Measurements from ENCODE around the gene CACNB3. TPM values are rescaled to one million over a fixed set of nuclear protein-coding genes. Genes with fewer than 3 reads are reported as not detected.

The CACNB3 gene
- total and polyA plus RNA-seq, 2 of the 8 experiments (the other 6 are each of a cell fraction or from before 2014, with no cell fraction given): 12.5 to 16.0 TPM

GRCh38 chr12:48779869-48780268 is 38.4 kb upstream of the CACNB3 start:
- H4K5ac ChIP-seq (ENCODE audit: insufficient read length, low read depth, low read length): no peak overlapping the region
- H3K56ac ChIP-seq (replicated peaks; ENCODE audit: insufficient read length, low read depth, low read length): no peak overlapping the region
- peaks cover 0 to 5% of the 10 kb centered on the region in 2 experiments for H4K20me1 ChIP-seq (replicated peaks in 1 of 2; ENCODE audit: control insufficient read depth in 1 of 2, insufficient read depth in 2 of 2, low read length in 2 of 2)
- H3K4me1 ChIP-seq (replicated peaks in 1 of 4; ENCODE audit: control insufficient read depth in 3 of 4, insufficient read depth in 4 of 4, low read length in 3 of 4): peaks cover 0 to 14% (median 11%) of the 10 kb centered on the region in 4 experiments; a peak in 6 of 7 replicates
- WGBS, 2 experiments (ENCODE audit: extremely low coverage in 1 of 2, insufficient coverage in 1 of 2, insufficient read length in 1 of 2, insufficient replicate concordance in 2 of 2, low coverage in 1 of 2, low lambda C conversion rate in 2 of 2, missing lambda C conversion rate in 1 of 2): 85% methylated on average over 3 of the region's 3 CpGs; no CpG with 5 or more reads in 1 of the 2 experiments
- no peak overlapping the region for H3K4me2 ChIP-seq (ENCODE audit: insufficient read depth in 1 of 2, low read depth in 2 of 2, low read length in 2 of 2)
- H3K79me2 ChIP-seq (ENCODE audit: control insufficient read depth in 1 of 2, insufficient read depth in 2 of 2, low read length in 2 of 2): no peaks in the 10 kb centered on the region
- H3K18ac ChIP-seq (ENCODE audit: extremely low read depth, low read length): no peak overlapping the region
- no peak overlapping the region for H3K9ac ChIP-seq (replicated peaks in 1 of 4; ENCODE audit: extremely low read depth in 1 of 4, low read depth in 3 of 4, low read length in 3 of 4)
- H2AK5ac ChIP-seq (ENCODE audit: low read depth, low read length): no peak overlapping the region
- POLR2A ChIA-PET (ENCODE audit: partially characterized antibody): interaction anchor here (1.0 to 3.0 kb wide), 3 partner anchors 9 to 86 kb away, joined by 3 to 12 read pairs (median 3); partner anchors contain the start of genes ADCY6 and RND1
- no peak overlapping the region for H4K8ac ChIP-seq (ENCODE audit: extremely low read depth, insufficient read depth, low read length)
- H3K23ac ChIP-seq (ENCODE audit: insufficient read length): no peak overlapping the region
- H3K9me3 ChIP-seq (ENCODE audit: insufficient read depth in 2 of 2, low read depth in 1 of 2, low read length in 1 of 2): no peaks in the 10 kb centered on the region
- DNase-seq (ENCODE audit: low read depth in 1 of 2, low spot score in 2 of 2) (no peak), FAIRE-seq (no peak)
- H2BK20ac ChIP-seq (ENCODE audit: low read length): no peak overlapping the region
- no peaks in the 10 kb centered on the region for H3K23me2 ChIP-seq (ENCODE audit: low read depth, low read length)
- CTCF ChIA-PET (ENCODE audit: partially characterized antibody): interaction anchor here (0.9 to 4.1 kb wide), 8 partner anchors 9 to 31 kb away, joined by 3 to 24 read pairs (median 6); partner anchors contain the start of gene ADCY6
- H2BK15ac ChIP-seq (ENCODE audit: low read length): no peak overlapping the region
- H3K36me3 ChIP-seq (ENCODE audit: control insufficient read depth in 2 of 4, insufficient read depth in 4 of 4, low read length in 3 of 4): peaks cover 0 to 14% (median 11%) of the 10 kb centered on the region in 4 experiments; a peak in 7 of 8 replicates
- peaks cover 6% of the 10 kb centered on the region; the same call in 1 of the 2 replicates for H3K79me1 ChIP-seq (ENCODE audit: low read depth, low read length)
- no peak overlapping the region for H3K4ac ChIP-seq (replicated peaks; ENCODE audit: insufficient read length, low read depth, low read length)
- H4K91ac ChIP-seq (replicated peaks; ENCODE audit: insufficient read length, low read length): no peak overlapping the region
- no peak overlapping the region for H2BK5ac ChIP-seq (ENCODE audit: low read depth, low read length)
- H3K14ac ChIP-seq (ENCODE audit: insufficient read length): no peak overlapping the region
- H2BK120ac ChIP-seq (replicated peaks; ENCODE audit: low read depth, low read length): no peak overlapping the region
- no peak overlapping the region for H3K4me3 ChIP-seq (ENCODE audit: extremely low read depth in 1 of 4, insufficient read depth in 2 of 4, low read depth in 3 of 4, low read length in 4 of 4)
- no peak overlapping the region for H2AFZ ChIP-seq (ENCODE audit: low read length)
- H3K27me3 ChIP-seq (replicated peaks in 1 of 4; ENCODE audit: control insufficient read depth in 3 of 4, extremely low read depth in 1 of 4, insufficient read depth in 3 of 4, low read length in 3 of 4): no peaks in the 10 kb centered on the region
- no peak overlapping the region for H2BK12ac ChIP-seq (ENCODE audit: low read depth, low read length)
- H3K27ac ChIP-seq (ENCODE audit: low read depth, low read length): no peak overlapping the region
- TF ChIP-seq GABPA (IDR thresholded peaks at IDR 0.05; ENCODE audit: borderline replicate concordance, insufficient read depth, low read length) (no peak), RXRA (IDR thresholded peaks at IDR 0.05; ENCODE audit: insufficient read depth, low read depth, low read length) (no peak), EGR1 (IDR thresholded peaks at IDR 0.05; ENCODE audit: borderline replicate concordance, low read depth, low read length) (no peak), TCF12 (IDR thresholded peaks at IDR 0.05; ENCODE audit: low read depth, low read length) (no peak), TAF7 (optimal IDR thresholded peaks at IDR 0.05; ENCODE audit: borderline replicate concordance, low read depth, low read length) (no peak), MAFK (IDR thresholded peaks at IDR 0.05; ENCODE audit: low read depth, low read length) (no peak), RNF2 (IDR thresholded peaks at IDR 0.05; ENCODE audit: borderline replicate concordance, low read depth, low read length, missing control alignments, poor library complexity, severe bottlenecking) (no peak), NRF1 (IDR thresholded peaks at IDR 0.05; ENCODE audit: low read depth, low read length) (no peak), CHD1 (IDR thresholded peaks at IDR 0.05; ENCODE audit: low read depth, low read length) (no peak), TBP (IDR thresholded peaks at IDR 0.05; ENCODE audit: low read depth, low read length) (no peak), SP1 (IDR thresholded peaks at IDR 0.05; ENCODE audit: low read depth, low read length) (no peak), POLR2A (IDR thresholded peaks at IDR 0.05; ENCODE audit: control extremely low read depth in 1 of 2, low read depth in 2 of 2, low read length in 2 of 2) (no peak)
- TF ChIP-seq, protein P1, sequence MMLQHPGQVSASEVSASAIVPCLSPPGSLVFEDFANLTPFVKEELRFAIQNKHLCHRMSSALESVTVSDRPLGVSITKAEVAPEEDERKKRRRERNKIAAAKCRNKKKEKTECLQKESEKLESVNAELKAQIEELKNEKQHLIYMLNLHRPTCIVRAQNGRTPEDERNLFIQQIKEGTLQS (IDR thresholded peaks at IDR 0.05; ENCODE audit: insufficient read depth, low read depth, low read length): no peak

All from H1 (cell line).